Measurements from ENCODE around the gene RAB3IP.

GRCh38 chr12:69751476-69751875 lies 12.8 kb downstream of the RAB3IP start:
- TF ChIP-seq CTCF (IDR thresholded peaks at IDR 0.05) (no peak), ZFX (IDR thresholded peaks at IDR 0.05; ENCODE audit: borderline replicate concordance) (no peak)

Measured in 22Rv1 (cell line).